CD4-positive, alpha-beta T cell treated with Interleukin-17A for 1 hour (primary cell): ENCODE results near the gene PILRB.
A peak's percentile ranks its signal among the peaks of the same experiment; 100 is the strongest.
"Not testable (repeated sequence)": the region's sequence is repeated elsewhere in the genome, so short reads cannot be mapped to it uniquely, and the experiment has no call there.

Experiments used
- DNase-seq: peaks from one replicate; pipeline ENCODE4 v3.0.0-alpha.2; 2020

Gene PILRB

GRCh38 chr7:100358027-100358856 lies at the start of gene PILRB:
PILRB (plus strand) TSS chr7:100358117; CDS start chr7:100358303, 186 bp downstream.
- no peak for DNase-seq

DNA sequence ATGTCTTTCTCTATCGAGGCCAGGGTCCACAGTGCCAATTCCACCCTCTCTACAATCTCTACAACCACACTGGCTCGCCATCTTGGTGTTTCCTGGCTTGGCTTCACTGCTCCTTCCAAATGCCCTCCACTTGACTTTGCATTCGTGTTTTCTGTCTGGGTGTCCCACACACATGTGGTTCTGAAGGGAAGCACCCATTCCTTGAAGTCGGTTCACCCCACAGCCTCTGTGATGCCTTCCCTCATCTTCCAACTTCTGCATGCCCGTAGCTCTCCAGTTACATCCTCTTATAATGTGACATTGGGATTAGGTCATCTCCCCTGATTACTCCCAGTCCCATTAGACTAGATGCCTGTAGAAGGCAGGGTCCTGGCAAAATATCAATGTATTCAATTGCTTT lies 39.6 kb upstream of the PILRB start:
- DNase-seq = not testable (repeated sequence)

DNA sequence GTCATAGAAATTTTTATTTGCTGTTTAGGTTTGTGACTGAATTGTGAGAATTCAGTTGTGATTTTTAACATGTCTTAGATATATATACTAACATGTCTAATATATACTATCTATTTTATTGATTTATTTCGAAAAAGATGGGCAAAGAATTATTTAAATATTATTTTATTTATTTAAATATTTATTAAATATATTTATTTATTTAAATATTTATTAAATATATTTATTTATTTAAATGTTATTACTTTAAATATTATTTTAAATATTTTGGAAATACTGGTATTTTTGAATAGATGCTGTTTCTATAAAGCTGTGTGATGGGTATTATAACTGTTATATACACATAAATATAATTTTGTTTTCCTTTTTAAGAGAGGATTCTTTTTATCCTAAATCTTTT lies 36.3 kb upstream of the PILRB start:
- not testable (repeated sequence) for DNase-seq

GRCh38 chr7:100324194-100324593 lies 33.7 kb upstream of the PILRB start:
- not testable (repeated sequence) for DNase-seq

DNA sequence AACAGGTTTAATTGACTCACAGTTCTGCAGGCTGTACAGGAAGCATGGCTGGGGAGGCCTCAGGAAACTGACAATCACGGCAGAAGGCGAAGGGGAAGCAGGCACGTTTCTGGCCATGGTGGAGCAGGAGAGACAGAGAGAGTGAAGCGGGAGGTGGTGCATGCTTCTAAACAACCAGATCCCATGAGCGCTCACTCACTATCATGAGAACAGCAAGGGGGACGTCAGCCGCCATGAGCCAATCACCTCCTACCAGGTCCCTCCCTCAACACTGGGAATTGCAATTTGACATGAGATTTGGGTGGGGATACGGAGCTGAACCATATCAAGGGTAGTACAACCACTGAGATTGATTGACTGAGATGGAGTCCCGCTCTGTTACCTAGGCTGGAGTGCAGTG lies 32.2 kb upstream of the PILRB start:
- not testable (repeated sequence) for DNase-seq

- not testable (repeated sequence) for DNase-seq
Measured at GRCh38 chr7:100326914-100327313, 31.0 kb upstream of the PILRB start.

DNA sequence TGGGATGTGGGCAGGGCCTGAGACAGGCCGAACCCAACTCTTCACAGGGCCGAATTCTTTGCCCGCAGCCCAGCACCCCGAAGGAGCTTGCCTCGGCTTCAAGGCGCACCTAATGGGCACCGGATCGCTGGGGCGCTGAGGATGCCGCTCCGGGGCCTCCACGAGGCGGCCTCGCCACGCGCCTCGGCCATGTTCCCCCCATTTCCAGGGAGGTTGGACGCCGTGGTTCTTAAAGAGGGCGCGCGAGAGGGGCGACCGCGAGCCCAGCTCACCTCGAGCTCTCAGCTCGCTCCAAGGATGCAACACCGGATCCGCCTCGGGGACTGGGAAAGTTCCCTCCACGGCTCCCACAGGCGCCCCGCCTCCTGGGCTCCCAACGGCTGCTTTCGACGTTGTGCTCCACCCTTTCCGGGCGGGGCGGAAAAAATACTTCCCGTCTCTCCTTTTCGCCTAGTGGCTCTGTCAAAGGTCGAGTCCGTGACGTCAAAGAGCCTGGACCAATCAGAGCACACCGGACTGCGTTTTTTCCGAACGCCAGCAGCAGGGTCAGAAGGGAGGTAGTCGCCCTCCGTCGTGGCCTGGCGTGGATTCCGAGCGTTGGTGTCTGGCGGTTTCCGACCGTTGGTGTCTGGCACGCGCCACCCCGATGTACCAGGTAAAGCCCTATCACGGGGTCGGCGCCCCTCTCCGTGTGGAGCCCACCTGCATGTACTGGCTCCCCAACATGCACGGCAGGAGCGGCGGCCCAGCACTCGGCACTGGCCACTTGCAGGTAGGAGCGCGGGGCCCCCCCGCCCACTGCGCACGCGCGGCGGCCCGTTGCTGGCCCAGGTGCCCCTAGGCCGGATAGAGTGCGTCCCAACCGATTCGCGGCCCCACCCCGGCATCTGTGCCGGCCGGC lies 22.1 kb upstream of the PILRB start:
- DNase-seq = peak; percentile 93

DNA sequence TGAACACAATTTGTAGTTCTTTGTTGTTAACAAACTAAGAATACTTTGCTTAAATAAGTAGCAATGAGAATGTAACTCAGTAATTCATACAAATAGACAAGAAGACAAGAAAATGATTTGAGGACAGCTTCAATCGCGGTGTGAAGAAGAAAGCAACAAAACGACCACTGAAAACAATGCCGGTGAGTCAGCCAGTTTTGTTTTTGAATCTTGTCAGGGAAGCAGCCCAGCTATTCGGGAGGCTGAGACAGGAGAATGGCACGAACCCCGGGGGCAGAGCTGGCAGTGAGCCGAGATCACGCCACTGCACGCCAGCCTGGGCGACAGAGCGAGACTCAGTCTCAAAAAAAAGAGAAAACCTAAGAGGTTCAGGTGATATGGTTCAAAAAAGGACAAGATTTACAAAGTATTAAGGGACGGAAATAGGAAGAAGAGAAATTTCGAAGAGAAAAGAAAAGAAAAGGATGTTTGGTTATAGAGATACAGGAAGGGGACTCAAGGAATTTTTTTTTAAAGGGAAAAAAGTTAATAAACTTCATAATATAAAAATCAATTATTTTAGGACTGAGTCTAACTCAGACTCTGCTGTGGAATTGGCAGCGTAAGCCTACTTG lies 19.7 kb upstream of the PILRB start:
- not testable (repeated sequence) for DNase-seq

GRCh38 chr7:100341286-100341685 lies 16.6 kb upstream of the PILRB start:
- not testable (repeated sequence) for DNase-seq

DNA sequence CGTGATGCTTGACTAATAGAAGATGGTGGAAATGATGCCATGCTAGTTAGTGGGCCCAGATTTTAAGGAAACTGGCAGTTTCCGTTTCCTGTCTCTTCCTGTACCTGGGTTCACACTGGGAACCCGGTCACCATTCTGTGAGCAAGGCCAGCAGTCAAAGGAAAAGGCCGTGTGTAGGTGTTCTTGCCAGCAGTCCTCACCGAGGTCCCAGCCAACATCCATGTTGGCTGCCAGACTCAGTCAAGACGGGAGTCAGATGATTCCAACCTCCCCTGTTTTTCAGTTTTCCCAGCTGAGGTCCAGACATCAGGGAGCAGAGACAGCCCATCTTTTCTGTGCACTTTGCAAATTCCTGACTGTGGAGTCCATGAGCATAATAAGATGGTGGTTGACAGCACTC lies 15.2 kb upstream of the PILRB start:
- DNase-seq = no peak

DNA sequence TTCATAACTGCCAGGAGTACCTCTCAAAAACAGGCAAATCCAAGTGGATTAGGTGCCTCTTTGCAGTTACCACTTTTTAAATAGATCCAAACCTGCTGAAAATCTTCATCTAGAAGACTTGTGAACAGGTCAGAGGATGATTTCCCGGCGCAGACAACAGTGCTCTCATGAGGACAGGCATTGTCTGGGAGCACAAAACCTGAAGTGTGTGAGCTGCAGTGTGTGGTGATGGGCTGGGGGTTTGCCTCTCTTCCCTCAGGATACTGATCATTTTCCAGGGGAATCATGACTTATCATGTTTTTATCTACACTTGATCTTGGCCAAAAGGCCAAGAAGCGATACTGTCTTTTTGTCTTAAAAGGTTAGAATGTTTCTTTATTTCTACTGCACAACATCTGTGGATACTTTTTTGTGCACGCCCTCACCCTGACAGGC lies 13.8 kb upstream of the PILRB start:
- not testable (repeated sequence) for DNase-seq

- peak; percentile 97 for DNase-seq
Measured at GRCh38 chr7:100344560-100345287, 13.2 kb upstream of the PILRB start.

- peak; percentile 80 for DNase-seq
Measured at GRCh38 chr7:100345288-100345672, 12.6 kb upstream of the PILRB start.

DNA sequence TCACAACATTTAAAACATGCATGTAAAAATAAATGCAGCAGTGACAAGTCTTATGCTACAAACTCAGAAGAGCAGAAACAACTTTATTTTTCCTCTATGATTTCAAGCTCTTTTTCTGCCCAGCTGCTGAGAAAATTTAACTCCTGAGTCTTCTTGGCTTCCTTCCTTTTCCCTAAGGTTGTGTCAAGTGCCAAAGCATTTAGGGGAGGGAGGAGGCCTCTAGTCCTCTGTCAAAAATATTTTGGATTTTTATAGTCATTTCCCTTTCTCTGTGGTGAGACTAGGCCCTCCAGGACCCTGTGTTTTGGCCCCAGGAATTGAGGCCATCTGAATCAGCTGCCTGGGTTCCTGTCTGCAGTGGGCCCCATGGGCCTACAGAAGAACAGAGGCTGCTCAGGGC lies 11.0 kb upstream of the PILRB start:
- DNase-seq = no peak

DNA sequence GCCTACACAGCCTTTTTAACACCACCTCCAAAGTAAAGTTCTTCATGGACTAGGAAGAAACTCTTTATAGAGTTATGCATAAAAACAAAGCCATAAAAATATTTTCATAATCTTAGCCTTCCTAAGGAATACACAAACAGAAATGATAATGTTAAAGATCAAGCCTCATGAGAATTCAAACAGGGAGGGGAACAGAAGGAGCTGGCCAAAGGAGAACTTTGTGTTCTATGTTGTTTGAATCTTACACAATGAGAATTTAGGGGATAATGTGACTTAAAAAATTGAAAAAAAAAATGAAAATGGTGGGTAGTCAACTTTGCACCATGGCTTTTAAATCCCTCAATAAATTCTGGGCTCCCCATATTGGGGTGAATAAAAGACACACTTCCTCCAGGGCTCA lies 9.1 kb upstream of the PILRB start:
- no peak for DNase-seq

DNA sequence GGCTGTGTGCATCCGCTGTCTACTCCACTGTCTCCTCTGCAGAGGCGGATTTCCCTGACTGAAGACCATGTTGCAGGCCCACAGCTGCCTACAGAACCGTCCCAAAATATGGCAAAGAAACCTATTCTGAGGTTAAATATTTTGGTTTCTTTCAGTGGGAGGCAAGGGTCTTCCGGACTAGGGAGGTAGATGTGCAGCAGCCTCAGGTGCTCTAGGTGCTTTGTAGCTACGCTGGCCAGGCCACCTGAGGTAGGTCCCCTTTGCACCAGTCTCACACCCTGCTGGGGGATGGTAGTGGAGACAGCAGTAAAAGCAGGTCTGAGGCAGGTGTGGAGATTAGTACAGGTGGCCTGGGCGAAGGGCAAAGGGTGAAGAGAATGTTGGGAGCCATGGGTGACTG lies 8.2 kb upstream of the PILRB start:
- no peak for DNase-seq

GRCh38 chr7:100351657-100352058 lies 6.3 kb upstream of the PILRB start:
- DNase-seq = no peak

DNA sequence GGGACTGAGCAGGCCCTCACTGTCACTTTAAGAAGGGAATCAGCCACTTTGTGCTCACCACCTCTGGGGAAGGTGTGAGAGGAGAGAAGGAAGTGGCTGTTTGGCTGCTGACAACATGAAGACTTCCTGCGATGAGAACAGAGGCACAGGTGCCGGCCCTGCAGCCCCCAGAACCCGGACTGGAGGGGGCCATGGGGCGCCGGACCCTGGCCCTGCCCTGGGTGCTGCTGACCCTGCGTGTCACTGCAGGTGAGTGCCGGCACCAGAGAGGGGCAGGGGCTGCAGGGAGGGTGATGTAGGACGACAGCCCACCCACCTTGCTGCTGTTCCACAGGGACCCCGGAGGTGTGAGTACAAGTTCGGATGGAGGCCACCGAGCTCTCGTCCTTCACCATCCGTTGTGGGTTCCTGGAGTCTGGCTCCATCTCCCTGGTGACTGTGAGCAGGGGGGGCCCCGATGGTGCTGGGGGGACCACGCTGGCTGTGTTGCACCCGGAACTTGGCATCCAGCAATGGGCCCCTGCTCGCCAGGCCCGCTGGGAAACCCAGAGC lies 5.6 kb upstream of the PILRB start:
- DNase-seq = not testable (repeated sequence)

GRCh38 chr7:100352984-100353684 lies 4.8 kb upstream of the PILRB start:
- no peak for DNase-seq

DNA sequence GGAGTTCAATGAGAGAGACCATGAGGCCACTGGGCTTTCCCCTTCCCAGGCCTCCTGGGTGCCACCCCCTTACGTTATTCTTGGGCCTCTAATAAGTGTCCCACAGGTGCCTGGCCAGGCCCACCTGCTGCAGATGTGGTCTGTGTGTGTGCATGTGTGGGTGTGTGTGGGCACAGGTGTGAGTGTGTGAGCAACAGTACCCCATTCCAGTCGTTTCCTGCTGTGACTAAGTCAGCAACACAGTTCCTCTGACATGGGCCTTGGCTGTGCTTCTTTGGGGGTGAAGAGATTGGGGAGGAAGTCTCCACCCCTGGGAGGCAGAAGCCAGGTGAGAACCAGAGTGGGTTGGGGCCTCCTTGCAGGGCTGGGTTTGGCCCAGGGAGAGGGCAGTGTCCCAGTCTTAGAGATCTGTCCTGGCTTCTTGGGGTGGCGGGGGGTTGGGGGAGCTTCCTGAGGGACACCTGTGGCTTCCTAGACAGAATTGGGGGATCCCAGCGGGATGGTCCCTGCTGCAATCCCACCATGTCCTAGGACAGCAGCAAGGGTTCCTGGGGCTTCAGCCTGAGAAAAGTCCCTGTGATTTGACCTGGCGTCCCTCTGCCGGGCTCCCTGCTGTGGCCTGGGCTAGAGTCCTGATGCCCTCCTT lies 4.1 kb upstream of the PILRB start:
- peak; percentile 51 for DNase-seq
